MM.1S (cell line): ENCODE results near the gene CNOT2.

Experiments used
- EZH2 ChIP-seq: fragments of 300-600 bp; sonication (generic); optimal IDR thresholded peaks from 2 replicates; pipeline ENCODE3; 2017; ENCODE audit warnings: low read depth, mild to moderate bottlenecking, antibody characterized with exemption, low read length, mixed read lengths
- TF ChIP-seq, protein P1 (sequence below): fragments of 300-600 bp; sonication (generic); IDR thresholded peaks from 2 replicates; pipeline ENCODE4 v1.5.1; 2016; ENCODE audit warnings: antibody characterized with exemption, low read length, mixed read lengths

DNA sequence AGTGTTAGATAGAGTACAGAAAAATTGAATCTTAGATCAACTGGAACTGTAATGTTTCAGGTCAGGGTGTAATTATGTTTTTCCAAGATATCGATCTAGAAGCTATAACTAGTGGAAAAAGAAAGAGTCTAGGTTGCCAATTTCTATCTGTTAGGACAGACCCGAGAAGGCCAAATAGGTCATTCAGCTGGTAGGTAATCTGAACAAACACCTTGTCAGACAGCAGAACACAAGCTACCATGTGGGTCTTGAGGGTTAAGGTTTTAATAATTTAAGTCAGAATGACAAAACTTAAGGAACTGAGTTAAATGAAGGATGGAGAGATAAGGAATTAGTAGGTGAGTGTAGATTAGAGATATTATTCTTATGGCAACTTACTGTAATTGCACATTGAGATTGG, 78.0 kb downstream of the CNOT2 start:
- TF ChIP-seq, protein P1, sequence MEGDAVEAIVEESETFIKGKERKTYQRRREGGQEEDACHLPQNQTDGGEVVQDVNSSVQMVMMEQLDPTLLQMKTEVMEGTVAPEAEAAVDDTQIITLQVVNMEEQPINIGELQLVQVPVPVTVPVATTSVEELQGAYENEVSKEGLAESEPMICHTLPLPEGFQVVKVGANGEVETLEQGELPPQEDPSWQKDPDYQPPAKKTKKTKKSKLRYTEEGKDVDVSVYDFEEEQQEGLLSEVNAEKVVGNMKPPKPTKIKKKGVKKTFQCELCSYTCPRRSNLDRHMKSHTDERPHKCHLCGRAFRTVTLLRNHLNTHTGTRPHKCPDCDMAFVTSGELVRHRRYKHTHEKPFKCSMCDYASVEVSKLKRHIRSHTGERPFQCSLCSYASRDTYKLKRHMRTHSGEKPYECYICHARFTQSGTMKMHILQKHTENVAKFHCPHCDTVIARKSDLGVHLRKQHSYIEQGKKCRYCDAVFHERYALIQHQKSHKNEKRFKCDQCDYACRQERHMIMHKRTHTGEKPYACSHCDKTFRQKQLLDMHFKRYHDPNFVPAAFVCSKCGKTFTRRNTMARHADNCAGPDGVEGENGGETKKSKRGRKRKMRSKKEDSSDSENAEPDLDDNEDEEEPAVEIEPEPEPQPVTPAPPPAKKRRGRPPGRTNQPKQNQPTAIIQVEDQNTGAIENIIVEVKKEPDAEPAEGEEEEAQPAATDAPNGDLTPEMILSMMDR = no peak
- no peak for TF ChIP-seq EZH2
